Caco-2 (cell line): ENCODE results near the gene USP10. TPM values are rescaled to one million over a fixed set of nuclear protein-coding genes. Genes with fewer than 3 reads are reported as not detected.

Experiments
- BruUV-seq: library from RNA; stranded (reverse); fragments of 400-500 nt; replicated peaks from 2 replicates; lab custom pipeline; 2021; lab: Mats Ljungman, UMichigan
- CTCF ChIA-PET: fragments of 300-600 bp; sonication (Branson Sonifier 250); formaldehyde crosslinking; loops from one replicate; lab custom pipeline; 2022; ENCODE audit warnings: antibody characterized with exemption; lab: Charles Lee
- POLR2A ChIA-PET: fragments of 300-600 bp; sonication (Branson Sonifier 250); formaldehyde crosslinking; loops from one replicate; lab custom pipeline; 2022; ENCODE audit warnings: antibody characterized with exemption; lab: Charles Lee
- DNase-seq, 2 experiments: peaks; one replicate each; pipeline versions ENCODE4 v3.0.0 to v3.0.0-alpha.2; 2020 to 2022
- H3K27me3 ChIP-seq: replicated peaks from 2 replicates; pipeline ENCODE4 v1.6.0; 2011; ENCODE audit warnings: low read length; ENCODE audit not compliant: control insufficient read depth, insufficient read depth
- H3K36me3 ChIP-seq: 2 replicates; pipeline ENCODE4 v1.5.1; 2011; ENCODE audit warnings: low read length; ENCODE audit not compliant: control insufficient read depth, insufficient read depth
- H3K4me1 ChIP-seq: fragments of 250-450 bp; sonication (Bioruptor Pico); 2 replicates; pipeline ENCODE4 v1.5.1; 2020; ENCODE audit warnings: mild to moderate bottlenecking
- H3K4me3 ChIP-seq: 2 replicates; pipeline ENCODE4 v1.5.1; 2011; ENCODE audit warnings: low read depth, mild to moderate bottlenecking, control low read depth, low read length
- H3K9me3 ChIP-seq: fragments of 250-450 bp; sonication (Bioruptor Pico); 2 replicates; pipeline ENCODE4 v1.5.1; 2020; ENCODE audit warnings: mild to moderate bottlenecking, moderate library complexity
- H3K27ac Mint-ChIP-seq: one replicate; pipeline ENCODE4 v1.8.0; 2022; ENCODE audit warnings: mixed read lengths; ENCODE audit not compliant: unreplicated experiment
- H3K27me3 Mint-ChIP-seq: one replicate; pipeline ENCODE4 v1.8.0; 2022; ENCODE audit warnings: mixed read lengths; ENCODE audit not compliant: insufficient read depth, unreplicated experiment
- H3K36me3 Mint-ChIP-seq: one replicate; pipeline ENCODE4 v1.8.0; 2022; ENCODE audit warnings: mild to moderate bottlenecking, mixed read lengths; ENCODE audit not compliant: insufficient read depth, unreplicated experiment
- H3K4me1 Mint-ChIP-seq: one replicate; pipeline ENCODE4 v1.8.0; 2022; ENCODE audit warnings: low read depth, mixed read lengths; ENCODE audit not compliant: unreplicated experiment
- H3K4me3 Mint-ChIP-seq: one replicate; pipeline ENCODE4 v1.8.0; 2022; ENCODE audit warnings: mild to moderate bottlenecking, moderate library complexity, mixed read lengths; ENCODE audit not compliant: unreplicated experiment
- H3K9me3 Mint-ChIP-seq: one replicate; pipeline ENCODE4 v1.8.0; 2022; ENCODE audit warnings: mixed read lengths; ENCODE audit not compliant: unreplicated experiment
- CTCF ChIP-seq, 2 experiments: fragments of 200-600 bp in 1 of 2; IDR thresholded peaks; 1 replicate in 1 of 2; 2 replicates in 1 of 2; pipeline versions ENCODE4 v1.5.1 to v1.8.0; 2011 to 2022; ENCODE audit warnings: antibody characterized with exemption in 1 of 2, control low read depth in 1 of 2, inconsistent platforms in 1 of 2, low read depth in 1 of 2, low read length in 1 of 2, mild to moderate bottlenecking in 1 of 2, moderate library complexity in 1 of 2; ENCODE audit not compliant: insufficient read depth in 1 of 2, severe bottlenecking in 1 of 2, unreplicated experiment in 1 of 2
- intact Hi-C: fragments of 100-400 bp; cut with micrococcal nuclease; formaldehyde crosslinking; loops from one replicate; pipeline ENCODE4 v1.10.0; 2022; ENCODE audit not compliant: unreplicated experiment
- total RNA-seq: library from RNA; stranded (reverse); gene quantifications from 2 replicates; pipeline ENCODE4 v1.2.3, GENCODE V29; 2022

The USP10 gene
- total RNA-seq, 1 experiment from 2014 or later = 147 TPM

GRCh38 chr16:84659656-84660300 is 40.0 kb upstream of the USP10 start:
- no peak for DNase-seq
- H3K4me3 ChIP-seq = no peak overlapping the region
- H3K4me3 Mint-ChIP-seq = no peak overlapping the region
- H3K4me1 Mint-ChIP-seq = no peaks in the 10 kb centered on the region
- H3K36me3 ChIP-seq = peaks cover 8% of the 10 kb centered on the region
- no peak overlapping the region for H3K27ac Mint-ChIP-seq
- no peaks in the 10 kb centered on the region for H3K27me3 Mint-ChIP-seq
- BruUV-seq = no TSS peak
- intact Hi-C loops = no loop called here
- CTCF ChIA-PET = no interaction called here
- no peaks in the 10 kb centered on the region for H3K4me1 ChIP-seq
- H3K9me3 ChIP-seq = no peaks in the 10 kb centered on the region
- POLR2A ChIA-PET = no interaction called here
- no peaks in the 10 kb centered on the region for H3K9me3 Mint-ChIP-seq
- peaks cover 70% of the 10 kb centered on the region for H3K36me3 Mint-ChIP-seq
- TF ChIP-seq CTCF (IDR thresholded peaks at IDR 0.05; ENCODE audit: insufficient read depth in 1 of 2, low read depth in 1 of 2, low read length in 1 of 2, severe bottlenecking in 1 of 2, unreplicated experiment in 1 of 2) = no peak
- no peaks in the 10 kb centered on the region for H3K27me3 ChIP-seq

DNA sequence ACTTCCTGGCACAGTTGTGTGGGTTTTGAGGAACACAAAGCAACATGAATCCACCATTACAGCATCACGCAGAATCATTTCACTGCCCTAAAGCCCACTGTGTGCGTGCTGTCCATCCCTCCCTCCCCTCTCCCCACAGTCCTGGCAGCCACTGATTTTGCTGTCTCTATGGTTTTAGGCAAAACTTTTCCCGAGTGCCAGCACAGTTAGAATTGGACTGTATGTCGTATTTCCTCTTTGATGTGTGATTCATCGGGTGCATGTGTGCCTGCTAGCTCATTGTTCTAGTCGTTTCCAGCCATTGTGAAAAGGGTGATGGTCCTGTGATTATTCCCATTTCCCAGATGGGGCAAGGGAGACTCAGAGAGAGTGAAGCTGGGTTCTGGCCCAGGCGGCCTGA is 38.8 kb upstream of the USP10 start:
- no peak for DNase-seq
- H3K36me3 ChIP-seq = peaks cover 8% of the 10 kb centered on the region
- ChIA-PET POLR2A (no interaction called here), CTCF (no interaction called here)
- no peaks in the 10 kb centered on the region for H3K4me1 ChIP-seq
- H3K27me3 ChIP-seq = no peaks in the 10 kb centered on the region
- H3K9me3 Mint-ChIP-seq = no peaks in the 10 kb centered on the region
- H3K4me3 ChIP-seq = no peak overlapping the region
- no TSS peak for BruUV-seq
- H3K27me3 Mint-ChIP-seq = no peaks in the 10 kb centered on the region
- no peak overlapping the region for H3K27ac Mint-ChIP-seq
- intact Hi-C loops = no loop called here
- H3K4me1 Mint-ChIP-seq = no peaks in the 10 kb centered on the region
- peaks cover 72% of the 10 kb centered on the region for H3K36me3 Mint-ChIP-seq
- no peak overlapping the region for H3K4me3 Mint-ChIP-seq
- H3K9me3 ChIP-seq = no peaks in the 10 kb centered on the region
- TF ChIP-seq CTCF (IDR thresholded peaks at IDR 0.05; ENCODE audit: insufficient read depth in 1 of 2, low read depth in 1 of 2, low read length in 1 of 2, severe bottlenecking in 1 of 2, unreplicated experiment in 1 of 2) = no peak

DNA sequence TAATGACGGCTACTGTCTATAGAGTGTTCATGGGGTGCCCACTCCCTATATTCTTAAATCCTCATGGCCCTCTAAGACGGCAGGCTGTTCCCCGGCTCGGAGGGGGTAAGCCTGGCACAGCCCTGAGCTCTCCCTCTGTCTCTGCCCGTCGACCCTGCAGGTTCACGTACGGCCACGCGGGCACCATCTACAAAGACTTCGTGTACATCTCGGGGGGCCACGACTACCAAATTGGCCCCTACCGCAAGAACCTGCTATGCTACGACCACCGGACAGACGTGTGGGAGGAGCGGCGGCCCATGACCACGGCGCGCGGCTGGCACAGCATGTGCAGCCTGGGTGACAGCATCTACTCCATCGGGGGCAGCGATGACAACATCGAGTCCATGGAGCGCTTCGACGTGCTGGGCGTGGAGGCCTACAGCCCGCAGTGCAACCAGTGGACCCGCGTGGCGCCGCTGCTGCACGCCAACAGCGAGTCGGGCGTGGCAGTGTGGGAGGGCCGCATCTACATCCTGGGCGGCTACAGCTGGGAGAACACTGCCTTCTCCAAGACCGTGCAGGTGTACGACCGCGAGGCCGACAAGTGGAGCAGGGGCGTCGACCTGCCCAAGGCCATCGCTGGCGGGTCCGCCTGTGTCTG is 38.3 kb upstream of the USP10 start:
- no peaks in the 10 kb centered on the region for H3K27me3 Mint-ChIP-seq
- H3K4me3 ChIP-seq = no peak overlapping the region
- H3K36me3 ChIP-seq = peaks cover 8% of the 10 kb centered on the region
- H3K4me1 ChIP-seq = no peaks in the 10 kb centered on the region
- ChIA-PET CTCF (no interaction called here), POLR2A (no interaction called here)
- no peak overlapping the region for H3K4me3 Mint-ChIP-seq
- no peak overlapping the region for H3K27ac Mint-ChIP-seq
- DNase-seq = no peak
- BruUV-seq = no TSS peak
- no peaks in the 10 kb centered on the region for H3K4me1 Mint-ChIP-seq
- H3K36me3 Mint-ChIP-seq = peaks cover 71% of the 10 kb centered on the region
- H3K27me3 ChIP-seq = no peaks in the 10 kb centered on the region
- H3K9me3 ChIP-seq = no peaks in the 10 kb centered on the region
- no peaks in the 10 kb centered on the region for H3K9me3 Mint-ChIP-seq
- intact Hi-C loops = no loop called here
- TF ChIP-seq CTCF (IDR thresholded peaks at IDR 0.05; ENCODE audit: insufficient read depth in 1 of 2, low read depth in 1 of 2, low read length in 1 of 2, severe bottlenecking in 1 of 2, unreplicated experiment in 1 of 2) = no peak
